Nephron (organoid): ENCODE results near the gene CCZ1.
"Not testable (repeated sequence)": the region's sequence is repeated elsewhere in the genome, so short reads cannot be mapped to it uniquely, and the experiment has no call there.

ENCODE experiments used
- H3K27ac Mint-ChIP-seq, 3 experiments: 2 replicates each; pipeline ENCODE4 v1.8.0; 2020; ENCODE audit warnings: mixed read lengths in 3 of 3, mild to moderate bottlenecking in 2 of 3, moderate library complexity in 1 of 3
- H3K27me3 Mint-ChIP-seq: 2 replicates; pipeline ENCODE4 v1.8.0; 2021; ENCODE audit warnings: low read depth, mild to moderate bottlenecking, moderate library complexity, mixed read lengths
- H3K36me3 Mint-ChIP-seq: 2 replicates; pipeline ENCODE4 v1.8.0; 2020; ENCODE audit warnings: low read depth, mixed read lengths
- H3K4me1 Mint-ChIP-seq: 2 replicates; pipeline ENCODE4 v1.8.0; 2020; ENCODE audit warnings: mixed read lengths
- H3K4me3 Mint-ChIP-seq, 3 experiments: 2 replicates each; pipeline ENCODE4 v1.8.0; 2020; ENCODE audit warnings: mild to moderate bottlenecking in 3 of 3, mixed read lengths in 3 of 3, moderate library complexity in 2 of 3
- H3K9me3 Mint-ChIP-seq: 2 replicates; pipeline ENCODE4 v1.8.0; 2020; ENCODE audit warnings: mixed read lengths

CCZ1 gene

DNA sequence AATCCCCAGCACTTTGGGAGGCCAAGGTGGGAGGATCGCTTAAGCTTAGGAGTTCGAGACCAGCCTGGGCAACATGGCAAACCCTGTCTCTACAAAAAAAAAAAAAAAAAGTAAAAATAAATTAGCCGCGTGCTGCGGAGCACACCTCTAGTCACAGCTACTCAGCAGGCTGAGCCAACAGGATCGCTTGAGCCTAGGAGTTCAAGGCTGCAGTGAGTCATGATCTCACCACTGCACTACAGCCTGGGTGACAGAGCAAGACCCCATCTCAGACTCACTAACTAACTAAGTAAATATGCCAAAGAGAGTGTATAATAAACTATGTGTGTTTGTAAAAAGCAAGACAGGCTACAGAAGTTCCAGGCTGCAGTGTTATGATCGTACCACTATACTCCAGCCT lies 65.3 kb downstream of the CCZ1 start:
- H3K27me3 Mint-ChIP-seq, H3K27ac Mint-ChIP-seq, H3K9me3 Mint-ChIP-seq, H3K36me3 Mint-ChIP-seq, H3K4me3 Mint-ChIP-seq, H3K4me1 Mint-ChIP-seq: not testable (repeated sequence)

DNA sequence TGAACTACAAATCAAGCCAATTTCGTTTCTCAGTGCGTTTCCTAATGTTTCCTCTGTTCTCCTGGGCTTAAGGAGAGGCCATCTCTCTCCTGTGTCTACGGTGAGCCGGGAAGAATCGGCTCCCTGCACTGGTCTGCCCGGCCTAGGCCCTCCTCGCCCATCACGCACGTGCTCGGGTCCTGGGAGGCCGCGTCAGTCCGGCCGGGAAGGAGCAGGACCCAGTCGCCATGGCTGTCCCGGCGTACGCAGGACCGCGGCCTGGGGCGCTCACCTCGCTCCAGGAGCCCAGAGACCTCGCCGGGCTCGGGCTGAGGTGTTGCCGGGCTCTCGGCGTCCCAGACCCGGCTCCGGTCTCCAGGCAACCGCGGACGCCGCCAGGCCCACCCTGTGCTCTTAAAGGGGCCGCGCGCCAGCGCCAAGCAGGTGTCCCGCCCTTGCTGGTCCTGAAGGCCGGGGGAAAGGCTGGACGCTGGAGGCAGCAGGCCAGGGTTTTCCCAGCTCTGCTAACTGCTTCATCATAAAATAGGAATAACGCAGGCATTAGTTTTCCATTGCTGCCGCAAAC lies 71.9 kb downstream of the CCZ1 start, which contains the start of gene RSPH10B:
RSPH10B (minus strand) TSS at position 343 of the 565 bp plus-strand sequence. CDS start 3,573 bp downstream, outside the sequence.
- not testable (repeated sequence) for H3K27me3 Mint-ChIP-seq, H3K4me3 Mint-ChIP-seq, H3K27ac Mint-ChIP-seq, H3K9me3 Mint-ChIP-seq, H3K4me1 Mint-ChIP-seq, H3K36me3 Mint-ChIP-seq

GRCh38 chr7:5973580-5973979 lies 75.0 kb downstream of the CCZ1 start:
- H3K36me3 Mint-ChIP-seq, H3K4me3 Mint-ChIP-seq, H3K4me1 Mint-ChIP-seq, H3K9me3 Mint-ChIP-seq, H3K27me3 Mint-ChIP-seq, H3K27ac Mint-ChIP-seq: not testable (repeated sequence)
